ENCODE data around the gene WWTR1.

WWTR1 gene

GRCh38 chr3:149586871-149587270, 71.0 kb downstream of the WWTR1 start:
- no peak for TF ChIP-seq CTCF (IDR thresholded peaks at IDR 0.05; ENCODE audit: control extremely low read depth, extremely low read depth, low read depth, missing control alignments)
- DNase-seq (ENCODE audit: extremely low spot score) = no peak
- CTCF ChIA-PET = interaction anchor here (0.8 to 11.7 kb wide), 4 partner anchors 11 to 17 kb away, joined by 3 to 117 read pairs (median 18); no protein-coding TSS in a partner anchor
- POLR2A ChIA-PET = no interaction called here

- CTCF ChIA-PET = interaction anchor here (4.5 to 11.7 kb wide), 2 partner anchors 13 to 14 kb away, joined by 24 to 117 read pairs; no protein-coding TSS in a partner anchor
- no peak for TF ChIP-seq CTCF (IDR thresholded peaks at IDR 0.05; ENCODE audit: control extremely low read depth, extremely low read depth, low read depth, missing control alignments)
- POLR2A ChIA-PET = no interaction called here
- peak; percentile 57 for DNase-seq (ENCODE audit: extremely low spot score)
These were observed 72.5 kb downstream of the WWTR1 start for GRCh38 chr3:149585401-149585726.

GRCh38 chr3:149583921-149584635, 73.7 kb downstream of the WWTR1 start:
- CTCF ChIA-PET = interaction anchor here (11.7 kb wide), 1 partner anchor 13 kb away, joined by 117 read pairs; no protein-coding TSS in a partner anchor
- no peak for DNase-seq (ENCODE audit: extremely low spot score)

GRCh38 chr3:149582395-149582794, 75.4 kb downstream of the WWTR1 start:
- CTCF ChIA-PET = interaction anchor here (11.7 kb wide), 1 partner anchor 11 kb away, joined by 117 read pairs; no protein-coding TSS in a partner anchor
- no peak for DNase-seq (ENCODE audit: extremely low spot score)
- POLR2A ChIA-PET = no interaction called here
- no peak for TF ChIP-seq CTCF (IDR thresholded peaks at IDR 0.05; ENCODE audit: control extremely low read depth, extremely low read depth, low read depth, missing control alignments)

More at GRCh38 chr3:149583921-149584635, 73.7 kb downstream of the WWTR1 start:
- POLR2A ChIA-PET = no interaction called here
- TF ChIP-seq CTCF (IDR thresholded peaks at IDR 0.05; ENCODE audit: control extremely low read depth, extremely low read depth, low read depth, missing control alignments) = no peak

- POLR2A ChIA-PET = no interaction called here
- DNase-seq (ENCODE audit: extremely low spot score) = no peak
- CTCF ChIA-PET = interaction anchor here (1.0 to 11.7 kb wide), 3 partner anchors 11 to 26 kb away, joined by 3 to 117 read pairs (median 4); no protein-coding TSS in a partner anchor
- no peak for TF ChIP-seq CTCF (IDR thresholded peaks at IDR 0.05; ENCODE audit: control extremely low read depth, extremely low read depth, low read depth, missing control alignments)
These were observed 76.0 kb downstream of the WWTR1 start for GRCh38 chr3:149581681-149582370.

- peak; percentile 26 for DNase-seq (ENCODE audit: extremely low spot score)
- no peak for TF ChIP-seq CTCF (IDR thresholded peaks at IDR 0.05; ENCODE audit: control extremely low read depth, extremely low read depth, low read depth, missing control alignments)
- ChIA-PET CTCF (interaction anchor here (1.0 to 11.7 kb wide), 4 partner anchors 10 to 26 kb away, joined by 3 to 117 read pairs (median 7); no protein-coding TSS in a partner anchor), POLR2A (no interaction called here)
These were observed 76.6 kb downstream of the WWTR1 start for GRCh38 chr3:149581248-149581647.
